ENCODE measurements around the gene DRD2. TPM values are rescaled to one million over a fixed set of nuclear protein-coding genes. Genes with fewer than 3 reads are reported as not detected.

DRD2 gene
- total and polyA plus RNA-seq, 9 donors = 0.02 to 1.0 (median 0.25) TPM; not detected in 2

DNA sequence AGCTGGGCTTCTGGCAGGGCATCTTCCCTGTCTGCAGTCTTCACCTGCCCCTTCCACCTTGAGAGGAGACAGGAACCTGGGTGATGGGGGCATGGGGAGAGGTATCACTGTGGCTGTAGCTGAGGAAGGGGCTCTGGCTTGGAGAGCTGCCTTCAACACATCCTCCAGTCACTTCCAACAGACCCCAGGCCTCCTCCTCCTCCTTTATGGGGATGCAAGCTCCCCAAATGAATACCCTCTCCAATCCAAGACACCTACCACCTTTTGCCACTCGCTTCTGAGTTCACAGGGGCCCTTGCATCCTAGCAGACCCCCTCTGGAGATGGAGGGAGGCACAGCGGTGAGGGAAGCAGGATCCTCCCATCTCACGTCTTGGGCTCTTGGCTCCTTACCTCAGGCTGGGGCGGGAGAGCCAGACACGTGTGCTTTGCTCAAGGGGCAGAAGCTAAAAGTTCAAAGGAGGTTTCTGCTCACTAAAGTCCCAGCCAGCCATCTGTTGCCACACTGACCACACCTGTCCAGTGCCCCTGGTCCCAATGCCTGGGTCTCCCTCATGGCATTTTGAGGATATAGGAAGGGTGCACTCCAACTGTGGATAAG lies 74.5 kb downstream of the DRD2 start:
- intact Hi-C loops (cut with DNase I) = no loop called here
- Histone ChIP-seq H3K4me1 (ENCODE audit: insufficient read depth) (no peaks in the 10 kb centered on the region), H3K9me3 (no peaks in the 10 kb centered on the region), H3K4me3 (no peak overlapping the region), H3K27me3 (no peaks in the 10 kb centered on the region), H3K36me3 (no peaks in the 10 kb centered on the region), H3K27ac (no peak overlapping the region)
- TF ChIP-seq EP300 (IDR thresholded peaks at IDR 0.05) = no peak
- TF ChIP-seq, protein P1, sequence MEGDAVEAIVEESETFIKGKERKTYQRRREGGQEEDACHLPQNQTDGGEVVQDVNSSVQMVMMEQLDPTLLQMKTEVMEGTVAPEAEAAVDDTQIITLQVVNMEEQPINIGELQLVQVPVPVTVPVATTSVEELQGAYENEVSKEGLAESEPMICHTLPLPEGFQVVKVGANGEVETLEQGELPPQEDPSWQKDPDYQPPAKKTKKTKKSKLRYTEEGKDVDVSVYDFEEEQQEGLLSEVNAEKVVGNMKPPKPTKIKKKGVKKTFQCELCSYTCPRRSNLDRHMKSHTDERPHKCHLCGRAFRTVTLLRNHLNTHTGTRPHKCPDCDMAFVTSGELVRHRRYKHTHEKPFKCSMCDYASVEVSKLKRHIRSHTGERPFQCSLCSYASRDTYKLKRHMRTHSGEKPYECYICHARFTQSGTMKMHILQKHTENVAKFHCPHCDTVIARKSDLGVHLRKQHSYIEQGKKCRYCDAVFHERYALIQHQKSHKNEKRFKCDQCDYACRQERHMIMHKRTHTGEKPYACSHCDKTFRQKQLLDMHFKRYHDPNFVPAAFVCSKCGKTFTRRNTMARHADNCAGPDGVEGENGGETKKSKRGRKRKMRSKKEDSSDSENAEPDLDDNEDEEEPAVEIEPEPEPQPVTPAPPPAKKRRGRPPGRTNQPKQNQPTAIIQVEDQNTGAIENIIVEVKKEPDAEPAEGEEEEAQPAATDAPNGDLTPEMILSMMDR (IDR thresholded peaks at IDR 0.05) = no peak
- no peak for TF ChIP-seq POLR2A (IDR thresholded peaks at IDR 0.05)
- 59 to 66% (median 63%) methylated on average over 5 of the region's 5 CpGs for WGBS, 3 donors
- no peak for DNase-seq

- Histone ChIP-seq H3K27me3 (no peaks in the 10 kb centered on the region), H3K27ac (no peak overlapping the region), H3K4me3 (no peak overlapping the region), H3K36me3 (no peaks in the 10 kb centered on the region), H3K4me1 (ENCODE audit: insufficient read depth) (no peaks in the 10 kb centered on the region), H3K9me3 (no peaks in the 10 kb centered on the region)
- no peak for DNase-seq
- WGBS, 3 donors = 84 to 88% (median 85%) methylated on average over 24 of the region's 24 CpGs
- intact Hi-C loops (cut with DNase I) = no loop called here
- TF ChIP-seq, protein P1 (IDR thresholded peaks at IDR 0.05) = no peak
- TF ChIP-seq POLR2A (IDR thresholded peaks at IDR 0.05) = no peak
- no peak for TF ChIP-seq EP300 (IDR thresholded peaks at IDR 0.05)
Measured at GRCh38 chr11:113398669-113399430, 76.3 kb downstream of the DRD2 start.

GRCh38 chr11:113397821-113398220 lies 77.4 kb downstream of the DRD2 start:
- H3K4me3 ChIP-seq = no peak overlapping the region
- no peak for DNase-seq
- H3K4me1 ChIP-seq (ENCODE audit: insufficient read depth) = no peaks in the 10 kb centered on the region
- no peaks in the 10 kb centered on the region for H3K36me3 ChIP-seq
- H3K27me3 ChIP-seq = no peaks in the 10 kb centered on the region
- WGBS, 3 donors = 87 to 93% (median 89%) methylated on average over 4 of the region's 4 CpGs
- no peaks in the 10 kb centered on the region for H3K9me3 ChIP-seq
- intact Hi-C loops (cut with DNase I) = no loop called here
- H3K27ac ChIP-seq = no peak overlapping the region
- TF ChIP-seq EP300 (IDR thresholded peaks at IDR 0.05) (no peak), POLR2A (IDR thresholded peaks at IDR 0.05) (no peak)
- TF ChIP-seq, protein P1 (IDR thresholded peaks at IDR 0.05) = no peak

- intact Hi-C loops (cut with DNase I) = no loop called here
- H3K27me3 ChIP-seq = no peaks in the 10 kb centered on the region
- no peaks in the 10 kb centered on the region for H3K9me3 ChIP-seq
- DNase-seq = no peak
- H3K4me3 ChIP-seq = no peak overlapping the region
- no peaks in the 10 kb centered on the region for H3K36me3 ChIP-seq
- no peak for TF ChIP-seq EP300 (IDR thresholded peaks at IDR 0.05)
- H3K4me1 ChIP-seq (ENCODE audit: insufficient read depth) = no peaks in the 10 kb centered on the region
- no peak overlapping the region for H3K27ac ChIP-seq
- WGBS, 3 donors = 82 to 83% (median 83%) methylated on average over 7 of the region's 7 CpGs
Measured at GRCh38 chr11:113397212-113397611, 78.0 kb downstream of the DRD2 start.

GRCh38 chr11:113396690-113397089 lies 78.5 kb downstream of the DRD2 start:
- H3K27me3 ChIP-seq = no peaks in the 10 kb centered on the region
- TF ChIP-seq, protein P1 (IDR thresholded peaks at IDR 0.05) = no peak
- TF ChIP-seq POLR2A (IDR thresholded peaks at IDR 0.05) = no peak
- no peak for TF ChIP-seq EP300 (IDR thresholded peaks at IDR 0.05)
- H3K36me3 ChIP-seq = no peaks in the 10 kb centered on the region
- H3K4me3 ChIP-seq = no peak overlapping the region
- WGBS, 3 donors = 57 to 73% (median 73%) methylated on average over 1 of the region's 1 CpG
- H3K27ac ChIP-seq = no peak overlapping the region
- no peaks in the 10 kb centered on the region for H3K9me3 ChIP-seq
- no peak for DNase-seq
- H3K4me1 ChIP-seq (ENCODE audit: insufficient read depth) = no peaks in the 10 kb centered on the region
- intact Hi-C loops (cut with DNase I) = no loop called here
